Measurements from ENCODE around the gene WNT7A.

WNT7A gene

GRCh38 chr3:13834258-13835035 lies 45.4 kb downstream of the WNT7A start:
- Histone ChIP-seq H3K9ac (ENCODE audit: low read length in 5 of 5) (no peak overlapping the region), H3K4me3 (ENCODE audit: low read depth in 1 of 5, low read length in 5 of 5) (no peak overlapping the region), H3K4me1 (ENCODE audit: control insufficient read depth in 5 of 5, insufficient read depth in 5 of 5, low read length in 5 of 5) (no peaks in the 10 kb centered on the region), H3K27me3 (ENCODE audit: control insufficient read depth in 5 of 5, insufficient read depth in 4 of 5, low read length in 5 of 5) (peaks cover 5 to 45% (median 25%) of the 10 kb centered on the region in 5 donors), H3K36me3 (ENCODE audit: control insufficient read depth in 5 of 5, insufficient read depth in 5 of 5, low read length in 5 of 5) (no peaks in the 10 kb centered on the region), H3K9me3 (ENCODE audit: control insufficient read depth in 5 of 5, low read length in 5 of 5) (peaks cover 0 to 11% (median 1%) of the 10 kb centered on the region in 5 donors), H3K27ac (ENCODE audit: low read depth, low read length) (no peak overlapping the region)

- no peak overlapping the region for H3K9ac ChIP-seq (ENCODE audit: low read length in 5 of 5)
- no peaks in the 10 kb centered on the region for H3K4me1 ChIP-seq (ENCODE audit: control insufficient read depth in 5 of 5, insufficient read depth in 5 of 5, low read length in 5 of 5)
- no peaks in the 10 kb centered on the region for H3K36me3 ChIP-seq (ENCODE audit: control insufficient read depth in 5 of 5, insufficient read depth in 5 of 5, low read length in 5 of 5)
- H3K27me3 ChIP-seq (ENCODE audit: control insufficient read depth in 5 of 5, insufficient read depth in 4 of 5, low read length in 5 of 5), result peaks cover 5 to 45% (median 25%) of the 10 kb centered on the region in 5 donors
- H3K27ac ChIP-seq (ENCODE audit: low read depth, low read length), result no peak overlapping the region
- no peak overlapping the region for H3K4me3 ChIP-seq (ENCODE audit: low read depth in 1 of 5, low read length in 5 of 5)
- peaks cover 0 to 18% (median 6%) of the 10 kb centered on the region in 5 donors for H3K9me3 ChIP-seq (ENCODE audit: control insufficient read depth in 5 of 5, low read length in 5 of 5)
These were observed 46.2 kb downstream of the WNT7A start for GRCh38 chr3:13833506-13834257.

- Histone ChIP-seq H3K27ac (ENCODE audit: low read depth, low read length) (no peak overlapping the region), H3K4me3 (ENCODE audit: low read depth in 1 of 5, low read length in 5 of 5) (no peak overlapping the region), H3K4me1 (ENCODE audit: control insufficient read depth in 5 of 5, insufficient read depth in 5 of 5, low read length in 5 of 5) (no peaks in the 10 kb centered on the region), H3K9me3 (ENCODE audit: control insufficient read depth in 5 of 5, low read length in 5 of 5) (peaks cover 0 to 18% (median 7%) of the 10 kb centered on the region in 5 donors), H3K9ac (ENCODE audit: low read length in 5 of 5) (no peak overlapping the region), H3K36me3 (ENCODE audit: control insufficient read depth in 5 of 5, insufficient read depth in 5 of 5, low read length in 5 of 5) (no peaks in the 10 kb centered on the region), H3K27me3 (ENCODE audit: control insufficient read depth in 5 of 5, insufficient read depth in 4 of 5, low read length in 5 of 5) (peaks cover 5 to 38% (median 25%) of the 10 kb centered on the region in 5 donors)
These were observed 47.7 kb downstream of the WNT7A start for GRCh38 chr3:13832130-13832529.

GRCh38 chr3:13831386-13831996 lies 48.4 kb downstream of the WNT7A start:
- no peaks in the 10 kb centered on the region for H3K36me3 ChIP-seq (ENCODE audit: control insufficient read depth in 5 of 5, insufficient read depth in 5 of 5, low read length in 5 of 5)
- H3K4me1 ChIP-seq (ENCODE audit: control insufficient read depth in 5 of 5, insufficient read depth in 5 of 5, low read length in 5 of 5), result no peaks in the 10 kb centered on the region
- peaks cover 0 to 18% (median 7%) of the 10 kb centered on the region in 5 donors for H3K9me3 ChIP-seq (ENCODE audit: control insufficient read depth in 5 of 5, low read length in 5 of 5)
- H3K27me3 ChIP-seq (ENCODE audit: control insufficient read depth in 5 of 5, insufficient read depth in 4 of 5, low read length in 5 of 5), result peaks cover 5 to 33% (median 22%) of the 10 kb centered on the region in 5 donors
- no peak overlapping the region for H3K9ac ChIP-seq (ENCODE audit: low read length in 5 of 5)
- no peak overlapping the region for H3K27ac ChIP-seq (ENCODE audit: low read depth, low read length)
- no peak overlapping the region for H3K4me3 ChIP-seq (ENCODE audit: low read depth in 1 of 5, low read length in 5 of 5)

- Histone ChIP-seq H3K4me3 (ENCODE audit: low read depth in 1 of 5, low read length in 5 of 5) (no peak overlapping the region), H3K27ac (ENCODE audit: low read depth, low read length) (no peak overlapping the region), H3K9ac (ENCODE audit: low read length in 5 of 5) (no peak overlapping the region), H3K9me3 (ENCODE audit: control insufficient read depth in 5 of 5, low read length in 5 of 5) (peaks cover 0 to 18% (median 7%) of the 10 kb centered on the region in 5 donors), H3K27me3 (ENCODE audit: control insufficient read depth in 5 of 5, insufficient read depth in 4 of 5, low read length in 5 of 5) (peaks cover 2 to 21% (median 8%) of the 10 kb centered on the region in 5 donors), H3K4me1 (ENCODE audit: control insufficient read depth in 5 of 5, insufficient read depth in 5 of 5, low read length in 5 of 5) (no peaks in the 10 kb centered on the region), H3K36me3 (ENCODE audit: control insufficient read depth in 5 of 5, insufficient read depth in 5 of 5, low read length in 5 of 5) (no peaks in the 10 kb centered on the region)
These were observed 50.6 kb downstream of the WNT7A start for GRCh38 chr3:13829311-13829710.

- Histone ChIP-seq H3K4me1 (ENCODE audit: control insufficient read depth in 5 of 5, insufficient read depth in 5 of 5, low read length in 5 of 5) (no peaks in the 10 kb centered on the region), H3K9ac (ENCODE audit: low read length in 5 of 5) (no peak overlapping the region), H3K27me3 (ENCODE audit: control insufficient read depth in 5 of 5, insufficient read depth in 4 of 5, low read length in 5 of 5) (peaks cover 0 to 18% (median 6%) of the 10 kb centered on the region in 5 donors), H3K27ac (ENCODE audit: low read depth, low read length) (no peak overlapping the region), H3K4me3 (ENCODE audit: low read depth in 1 of 5, low read length in 5 of 5) (no peak overlapping the region), H3K36me3 (ENCODE audit: control insufficient read depth in 5 of 5, insufficient read depth in 5 of 5, low read length in 5 of 5) (no peaks in the 10 kb centered on the region), H3K9me3 (ENCODE audit: control insufficient read depth in 5 of 5, low read length in 5 of 5) (peaks cover 0 to 18% (median 7%) of the 10 kb centered on the region in 5 donors)
These were observed 51.2 kb downstream of the WNT7A start for GRCh38 chr3:13828501-13829265.

DNA sequence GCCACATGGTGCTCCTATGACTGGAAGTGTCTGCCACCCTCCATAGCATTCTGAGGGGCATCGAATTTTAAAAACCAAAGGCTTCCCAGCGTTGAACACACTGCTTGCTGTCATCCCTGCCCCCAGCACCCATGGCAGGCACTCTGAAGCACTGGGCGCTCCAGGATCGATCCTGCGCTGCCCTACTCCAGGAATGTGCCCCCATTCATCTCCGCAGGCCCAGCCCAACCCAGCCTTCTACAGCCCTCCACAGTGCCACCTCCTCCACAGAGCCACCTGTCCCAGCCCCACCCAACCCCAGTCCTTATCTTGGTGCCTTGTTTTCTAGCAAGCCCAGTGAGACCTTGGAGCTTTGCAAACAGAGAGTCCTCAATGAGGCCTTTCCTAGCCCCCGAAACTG lies 52.2 kb downstream of the WNT7A start:
- peaks cover 0 to 10% (median 2%) of the 10 kb centered on the region in 5 donors for H3K27me3 ChIP-seq (ENCODE audit: control insufficient read depth in 5 of 5, insufficient read depth in 4 of 5, low read length in 5 of 5)
- H3K27ac ChIP-seq (ENCODE audit: low read depth, low read length), result no peak overlapping the region
- peaks cover 0 to 18% (median 7%) of the 10 kb centered on the region in 5 donors for H3K9me3 ChIP-seq (ENCODE audit: control insufficient read depth in 5 of 5, low read length in 5 of 5)
- no peak overlapping the region for H3K9ac ChIP-seq (ENCODE audit: low read length in 5 of 5)
- no peaks in the 10 kb centered on the region for H3K4me1 ChIP-seq (ENCODE audit: control insufficient read depth in 5 of 5, insufficient read depth in 5 of 5, low read length in 5 of 5)
- no peaks in the 10 kb centered on the region for H3K36me3 ChIP-seq (ENCODE audit: control insufficient read depth in 5 of 5, insufficient read depth in 5 of 5, low read length in 5 of 5)
- H3K4me3 ChIP-seq (ENCODE audit: low read depth in 1 of 5, low read length in 5 of 5), result no peak overlapping the region

DNA sequence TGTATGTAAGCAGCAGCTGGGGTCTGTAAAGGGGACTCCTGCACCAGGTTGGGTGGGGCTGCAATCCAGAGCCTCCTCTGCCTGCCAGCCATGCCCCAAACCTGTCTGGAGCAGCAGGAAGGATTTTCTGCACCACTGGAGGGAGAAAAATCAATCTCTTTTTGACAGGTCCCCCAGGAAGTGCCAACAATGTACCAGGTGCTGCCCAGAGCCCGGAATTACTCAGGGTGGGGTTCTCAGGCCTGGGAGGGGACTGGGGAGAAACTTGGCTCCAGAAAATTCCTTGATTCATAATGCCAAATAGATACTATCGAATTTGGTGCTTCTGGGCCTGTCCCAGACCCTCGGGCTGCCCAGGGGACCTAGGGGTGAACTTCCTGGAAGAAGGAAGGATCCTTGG lies 52.6 kb downstream of the WNT7A start:
- peaks cover 0 to 10% (median 0%) of the 10 kb centered on the region in 5 donors for H3K27me3 ChIP-seq (ENCODE audit: control insufficient read depth in 5 of 5, insufficient read depth in 4 of 5, low read length in 5 of 5)
- H3K9ac ChIP-seq (ENCODE audit: low read length in 5 of 5), result no peak overlapping the region
- H3K27ac ChIP-seq (ENCODE audit: low read depth, low read length), result no peak overlapping the region
- H3K9me3 ChIP-seq (ENCODE audit: control insufficient read depth in 5 of 5, low read length in 5 of 5), result peaks cover 0 to 19% (median 10%) of the 10 kb centered on the region in 5 donors
- H3K4me1 ChIP-seq (ENCODE audit: control insufficient read depth in 5 of 5, insufficient read depth in 5 of 5, low read length in 5 of 5), result no peaks in the 10 kb centered on the region
- no peak overlapping the region for H3K4me3 ChIP-seq (ENCODE audit: low read depth in 1 of 5, low read length in 5 of 5)
- H3K36me3 ChIP-seq (ENCODE audit: control insufficient read depth in 5 of 5, insufficient read depth in 5 of 5, low read length in 5 of 5), result no peaks in the 10 kb centered on the region

DNA sequence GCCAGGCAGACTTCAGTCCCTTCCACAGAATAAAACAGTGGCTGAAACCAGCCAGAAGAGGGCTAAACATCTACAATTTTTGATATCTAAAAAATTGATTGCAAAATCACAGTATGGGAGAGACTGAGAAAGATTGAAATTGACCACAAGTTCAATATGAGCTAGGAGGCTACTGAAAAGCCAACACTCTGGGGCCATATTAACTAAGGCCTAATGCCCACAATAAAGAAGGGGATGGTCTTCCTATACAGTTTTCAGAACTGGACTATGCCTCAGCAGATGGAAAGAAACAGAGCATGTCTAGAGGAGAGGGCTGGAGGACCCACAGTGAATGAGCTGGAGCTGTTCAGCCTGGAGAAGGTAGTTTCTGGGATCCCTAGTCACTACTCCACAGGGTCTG lies 53.2 kb downstream of the WNT7A start:
- Histone ChIP-seq H3K36me3 (ENCODE audit: control insufficient read depth in 5 of 5, insufficient read depth in 5 of 5, low read length in 5 of 5) (no peaks in the 10 kb centered on the region), H3K4me3 (ENCODE audit: low read depth in 1 of 5, low read length in 5 of 5) (no peak overlapping the region), H3K27me3 (ENCODE audit: control insufficient read depth in 5 of 5, insufficient read depth in 4 of 5, low read length in 5 of 5) (peaks cover 0 to 8% (median 0%) of the 10 kb centered on the region in 5 donors), H3K27ac (ENCODE audit: low read depth, low read length) (no peak overlapping the region), H3K9ac (ENCODE audit: low read length in 5 of 5) (no peak overlapping the region), H3K4me1 (ENCODE audit: control insufficient read depth in 5 of 5, insufficient read depth in 5 of 5, low read length in 5 of 5) (no peaks in the 10 kb centered on the region), H3K9me3 (ENCODE audit: control insufficient read depth in 5 of 5, low read length in 5 of 5) (peaks cover 0 to 18% (median 14%) of the 10 kb centered on the region in 5 donors)
